HCT116 (cell line): ENCODE measurements around the gene BZW2. TPM values are rescaled to one million over a fixed set of nuclear protein-coding genes. Genes with fewer than 3 reads are reported as not detected.

Experiments used
- ATAC-seq: fragments of 200-7000 bp; cut with Tn5 transposase; 2 replicates; pipeline ENCODE4 v1.9.1; 2020; ENCODE audit warnings: mild to moderate bottlenecking, moderate library complexity
- BruUV-seq: library from RNA; stranded (reverse); fragments of 400-500 nt; replicated peaks from 2 replicates; lab custom pipeline; 2021; lab: Mats Ljungman, UMichigan
- CTCF ChIA-PET: fragments of 300-600 bp; sonication (Branson Sonifier 250); formaldehyde crosslinking; loops from one replicate; lab custom pipeline; 2021; ENCODE audit warnings: antibody characterized with exemption; lab: Charles Lee
- POLR2A ChIA-PET: fragments of 300-600, 350-600 bp; sonication (Branson Sonifier 250); formaldehyde crosslinking; loops from one replicate; lab custom pipeline; 2021; ENCODE audit warnings: antibody characterized with exemption; lab: Charles Lee
- RAD21 ChIA-PET, 2 experiments: fragments of 300-600 bp; sonication (Branson Sonifier 250); formaldehyde crosslinking; loops; one replicate each; lab custom pipeline; 2023; ENCODE audit warnings: low total read pairs in 2 of 2; ENCODE audit not compliant: uncharacterized antibody in 2 of 2, unreplicated experiment in 2 of 2, low non-redundant PET in 1 of 2; lab: Charles Lee
- DNase-seq: peaks from one replicate; pipeline ENCODE4 v3.0.0-alpha.2; 2010; ENCODE audit warnings: low read depth, low spot score
- H2AFZ ChIP-seq: fragments of 200-600 bp; shearing (Covaris generic), sonication (generic); 2 replicates; pipeline ENCODE4 v1.6.1; 2017; ENCODE audit warnings: low read depth, mixed run types, mixed read lengths, antibody characterized with exemption, low read length; ENCODE audit not compliant: poor library complexity, severe bottlenecking
- H3K27ac ChIP-seq: 2 replicates; pipeline ENCODE4 v1.5.1; 2012; ENCODE audit warnings: low read depth, low read length
- H3K27me3 ChIP-seq: fragments of 200-600 bp; sonication (generic); 2 replicates; pipeline ENCODE4 v1.6.1; 2016; ENCODE audit warnings: mixed run types, low read length, mixed read lengths; ENCODE audit not compliant: insufficient read depth
- H3K36me3 ChIP-seq, 2 experiments: fragments of 200-500 bp in 1 of 2; fragments of 200-600 bp in 1 of 2; sonication (Bioruptor generic) in 1 of 2; sonication (generic) in 1 of 2; 2 replicates each; pipeline versions ENCODE4 v1.5.1 to v1.6.1; 2014 to 2016; ENCODE audit warnings: low read length in 2 of 2, inconsistent platforms in 1 of 2, mixed read lengths in 1 of 2, mixed run types in 1 of 2; ENCODE audit not compliant: insufficient read depth in 2 of 2, control insufficient read depth in 1 of 2
- H3K4me1 ChIP-seq, 2 experiments: fragments of 200-600 bp in 1 of 2; sonication (generic) in 1 of 2; 2 replicates each; pipeline versions ENCODE4 v1.5.1 to v1.6.1; 2012 to 2017; ENCODE audit warnings: low read length in 2 of 2, inconsistent platforms in 1 of 2, mild to moderate bottlenecking in 1 of 2, mixed read lengths in 1 of 2, mixed run types in 1 of 2, moderate library complexity in 1 of 2; ENCODE audit not compliant: insufficient read depth in 2 of 2, control insufficient read depth in 1 of 2
- H3K4me2 ChIP-seq: fragments of 200-600 bp; sonication (generic); 2 replicates; pipeline ENCODE4 v1.6.1; 2017; ENCODE audit warnings: mixed run types, low read length, mixed read lengths
- H3K4me3 ChIP-seq, 2 experiments: fragments of 200-600 bp in 1 of 2; sonication (generic) in 1 of 2; replicated peaks in 1 of 2; 2 replicates each; pipeline ENCODE4 v1.5.1; 2011 to 2016; ENCODE audit warnings: low read length in 2 of 2, control low read depth in 1 of 2, low read depth in 1 of 2, mild to moderate bottlenecking in 1 of 2, mixed read lengths in 1 of 2, mixed run types in 1 of 2
- H3K79me2 ChIP-seq: fragments of 200-600 bp; sonication (generic); 2 replicates; pipeline ENCODE4 v1.6.1; 2017; ENCODE audit warnings: mild to moderate bottlenecking, mixed run types, low read length, moderate library complexity, mixed read lengths; ENCODE audit not compliant: insufficient read depth
- H3K9ac ChIP-seq: fragments of 200-600 bp; sonication (generic); 2 replicates; pipeline ENCODE4 v1.6.1; 2016; ENCODE audit warnings: low read length, mixed read lengths
- H3K9me2 ChIP-seq: fragments of 200-600 bp; sonication (generic), shearing (Covaris generic); 2 replicates; pipeline ENCODE4 v1.6.1; 2017; ENCODE audit warnings: mixed run types, mild to moderate bottlenecking, moderate library complexity; ENCODE audit not compliant: insufficient read depth
- H3K9me3 ChIP-seq, 2 experiments: fragments of 200-500 bp in 1 of 2; fragments of 200-600 bp in 1 of 2; sonication (Bioruptor generic) in 1 of 2; sonication (generic) in 1 of 2; 2 replicates each; pipeline ENCODE4 v1.6.1; 2014 to 2017; ENCODE audit warnings: low read length in 2 of 2, mixed read lengths in 2 of 2, inconsistent platforms in 1 of 2, low read depth in 1 of 2, mild to moderate bottlenecking in 1 of 2, mixed run types in 1 of 2, moderate library complexity in 1 of 2; ENCODE audit not compliant: control insufficient read depth in 1 of 2, insufficient read depth in 1 of 2
- H4K20me1 ChIP-seq: fragments of 200-600 bp; sonication (generic), shearing (Covaris generic); 2 replicates; pipeline ENCODE4 v1.6.1; 2017; ENCODE audit warnings: mixed run types, mild to moderate bottlenecking, moderate library complexity; ENCODE audit not compliant: insufficient read depth
- CBX3 ChIP-seq: IDR thresholded peaks from 2 replicates; pipeline ENCODE4 v1.6.1; 2012; ENCODE audit warnings: low read depth
- EGR1 ChIP-seq: IDR thresholded peaks from 2 replicates; pipeline ENCODE4 v1.6.1; 2012; ENCODE audit warnings: low read depth
- EZH2 ChIP-seq: fragments of 200-600 bp; sonication (generic); IDR thresholded peaks from 2 replicates; pipeline ENCODE4 v1.6.1; 2017; ENCODE audit warnings: antibody characterized with exemption, mixed run types
- FOSL1 ChIP-seq: IDR thresholded peaks from 2 replicates; pipeline ENCODE4 v1.6.1; 2012; ENCODE audit warnings: low read depth
- POLR2AphosphoS5 ChIP-seq: IDR thresholded peaks from 2 replicates; pipeline ENCODE4 v1.6.1; 2011; ENCODE audit warnings: mild to moderate bottlenecking, low read depth, low read length, moderate library complexity
- RAD21 ChIP-seq: IDR thresholded peaks from 2 replicates; pipeline ENCODE4 v1.6.1; 2012; ENCODE audit warnings: low read depth, mild to moderate bottlenecking
- TCF7L2 ChIP-seq: IDR thresholded peaks from 2 replicates; pipeline ENCODE4 v1.7.0; 2011; ENCODE audit warnings: borderline replicate concordance, inconsistent platforms; ENCODE audit not compliant: insufficient read depth, insufficient read length; ENCODE audit errors: extremely low read depth
- YY1 ChIP-seq: IDR thresholded peaks from 2 replicates; pipeline ENCODE4 v1.6.1; 2011; ENCODE audit warnings: low read length, low read depth, moderate library complexity, mild to moderate bottlenecking; ENCODE audit not compliant: insufficient replicate concordance; ENCODE audit errors: extremely low read depth
- intact Hi-C: fragments of 100-400 bp; cut with micrococcal nuclease; formaldehyde crosslinking; loops from 2 replicates; pipeline ENCODE4 v1.10.0; 2022
- total RNA-seq: library from RNA; stranded (reverse); gene quantifications from one replicate; pipeline ENCODE4 v1.2.1, GENCODE V29; 2021; ENCODE audit not compliant: unreplicated experiment
- TF ChIP-seq, protein P1 (sequence below): IDR thresholded peaks from 2 replicates; pipeline ENCODE4 v1.6.1; 2012
- TF ChIP-seq, protein P2 (sequence below), 3 experiments: fragments of 200-600 bp in 1 of 3; sonication (generic) in 1 of 3; IDR thresholded peaks in 2 of 3; conservative IDR thresholded peaks in 1 of 3; 2 replicates each; pipeline ENCODE4 v1.5.1; 2012 to 2017; ENCODE audit warnings: low read depth in 2 of 3, low read length in 2 of 3, antibody characterized with exemption in 1 of 3, borderline replicate concordance in 1 of 3, control low read depth in 1 of 3, mild to moderate bottlenecking in 1 of 3, mixed read lengths in 1 of 3, mixed run types in 1 of 3, moderate library complexity in 1 of 3; ENCODE audit not compliant: insufficient read depth in 1 of 3
- TF ChIP-seq, protein P3 (sequence below): IDR thresholded peaks from 2 replicates; pipeline ENCODE4 v1.6.1; 2011; ENCODE audit warnings: mild to moderate bottlenecking, low read length, moderate library complexity; ENCODE audit not compliant: insufficient replicate concordance; ENCODE audit errors: extremely low read depth
- TF ChIP-seq, protein P4 (sequence below): IDR thresholded peaks from 2 replicates; pipeline ENCODE4 v1.6.1; 2012

Gene BZW2
- total RNA-seq, 1 experiment from 2014 or later = 119 TPM

DNA sequence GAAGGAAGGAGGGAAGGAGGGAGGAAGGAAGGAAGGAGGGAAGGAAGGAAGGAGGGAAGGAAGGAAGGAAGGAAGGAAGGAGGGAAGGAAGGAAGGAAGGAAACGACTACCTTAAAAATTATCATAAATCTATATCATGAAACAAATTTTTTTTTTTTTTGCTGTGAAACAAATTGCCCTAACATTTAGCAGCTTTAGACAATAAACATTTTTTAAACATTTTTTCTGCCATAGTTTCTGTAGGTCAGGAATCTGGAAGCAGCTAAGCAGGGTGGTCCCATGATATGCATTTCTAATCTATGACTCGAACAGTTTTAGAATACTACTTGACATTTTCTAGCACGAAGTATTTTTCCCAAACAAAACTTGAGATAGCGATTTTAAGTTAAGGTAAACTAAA is 64.7 kb downstream of the BZW2 start:
- BruUV-seq = no TSS peak
- TF ChIP-seq TCF7L2 (no peak), FOSL1 (no peak), POLR2AphosphoS5 (no peak), EZH2 (no peak)
- TF ChIP-seq, protein P1, sequence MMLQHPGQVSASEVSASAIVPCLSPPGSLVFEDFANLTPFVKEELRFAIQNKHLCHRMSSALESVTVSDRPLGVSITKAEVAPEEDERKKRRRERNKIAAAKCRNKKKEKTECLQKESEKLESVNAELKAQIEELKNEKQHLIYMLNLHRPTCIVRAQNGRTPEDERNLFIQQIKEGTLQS = no peak
- TF ChIP-seq, protein P2, sequence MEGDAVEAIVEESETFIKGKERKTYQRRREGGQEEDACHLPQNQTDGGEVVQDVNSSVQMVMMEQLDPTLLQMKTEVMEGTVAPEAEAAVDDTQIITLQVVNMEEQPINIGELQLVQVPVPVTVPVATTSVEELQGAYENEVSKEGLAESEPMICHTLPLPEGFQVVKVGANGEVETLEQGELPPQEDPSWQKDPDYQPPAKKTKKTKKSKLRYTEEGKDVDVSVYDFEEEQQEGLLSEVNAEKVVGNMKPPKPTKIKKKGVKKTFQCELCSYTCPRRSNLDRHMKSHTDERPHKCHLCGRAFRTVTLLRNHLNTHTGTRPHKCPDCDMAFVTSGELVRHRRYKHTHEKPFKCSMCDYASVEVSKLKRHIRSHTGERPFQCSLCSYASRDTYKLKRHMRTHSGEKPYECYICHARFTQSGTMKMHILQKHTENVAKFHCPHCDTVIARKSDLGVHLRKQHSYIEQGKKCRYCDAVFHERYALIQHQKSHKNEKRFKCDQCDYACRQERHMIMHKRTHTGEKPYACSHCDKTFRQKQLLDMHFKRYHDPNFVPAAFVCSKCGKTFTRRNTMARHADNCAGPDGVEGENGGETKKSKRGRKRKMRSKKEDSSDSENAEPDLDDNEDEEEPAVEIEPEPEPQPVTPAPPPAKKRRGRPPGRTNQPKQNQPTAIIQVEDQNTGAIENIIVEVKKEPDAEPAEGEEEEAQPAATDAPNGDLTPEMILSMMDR (IDR thresholded peaks at IDR 0.05 in 2 of 3, conservative IDR thresholded peaks at IDR 0.05 in 1 of 3; ENCODE audit: borderline replicate concordance in 1 of 3, insufficient read depth in 1 of 3, low read depth in 2 of 3, low read length in 2 of 3) = no peak
- intact Hi-C loops = no loop called here
- no peak overlapping the region for H3K27ac ChIP-seq
- no peaks in the 10 kb centered on the region for H3K4me1 ChIP-seq
- H3K9me3 ChIP-seq = no peaks in the 10 kb centered on the region
- no peak overlapping the region for H2AFZ ChIP-seq
- no peaks in the 10 kb centered on the region for H3K27me3 ChIP-seq
- no peak overlapping the region for H3K9ac ChIP-seq
- DNase-seq = no peak
- ChIA-PET RAD21 (no interaction called here), CTCF (no interaction called here), POLR2A (no interaction called here)
- no peak overlapping the region for H3K4me2 ChIP-seq
- no peak for ATAC-seq
- H3K79me2 ChIP-seq = no peaks in the 10 kb centered on the region
- H4K20me1 ChIP-seq = no peaks in the 10 kb centered on the region; the same call in 1 of the 2 replicates
- peaks cover 0 to 5% of the 10 kb centered on the region in 2 experiments; a peak in 2 of 4 replicates for H3K36me3 ChIP-seq
- no peak overlapping the region for H3K4me3 ChIP-seq
- no peaks in the 10 kb centered on the region for H3K9me2 ChIP-seq

DNA sequence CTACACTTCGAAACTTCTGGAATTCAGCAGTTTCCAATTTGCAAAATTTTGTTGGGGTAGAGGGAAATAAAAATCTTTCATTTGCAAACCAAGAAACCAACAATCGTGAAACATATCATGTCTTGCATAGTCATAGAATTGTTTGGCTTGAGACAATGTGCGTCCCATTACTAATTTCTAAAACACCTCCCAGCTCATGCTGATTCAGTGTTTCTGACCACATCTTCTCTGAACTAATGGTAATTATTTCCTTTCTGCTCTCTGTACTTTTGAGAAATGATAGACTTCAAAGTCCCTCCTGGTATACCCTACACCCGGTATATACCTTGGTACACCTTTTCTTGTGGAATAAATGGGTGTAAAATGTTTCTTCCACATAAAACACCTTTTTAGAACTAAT is 65.7 kb downstream of the BZW2 start:
- peaks cover 0 to 3% of the 10 kb centered on the region in 2 experiments; a peak in 1 of 4 replicates for H3K36me3 ChIP-seq
- intact Hi-C loops = no loop called here
- ATAC-seq (no peak), DNase-seq (no peak)
- H3K4me2 ChIP-seq = no peak overlapping the region
- no peaks in the 10 kb centered on the region for H3K79me2 ChIP-seq
- H3K9me2 ChIP-seq = no peaks in the 10 kb centered on the region
- RAD21 ChIA-PET = no interaction called here
- H3K4me3 ChIP-seq = no peak overlapping the region
- no peak overlapping the region for H3K27ac ChIP-seq
- H2AFZ ChIP-seq = no peak overlapping the region
- no TSS peak for BruUV-seq
- no peaks in the 10 kb centered on the region for H3K27me3 ChIP-seq
- CTCF ChIA-PET = no interaction called here
- H4K20me1 ChIP-seq = no peaks in the 10 kb centered on the region; the same call in 1 of the 2 replicates
- no peaks in the 10 kb centered on the region for H3K4me1 ChIP-seq
- H3K9me3 ChIP-seq = no peaks in the 10 kb centered on the region
- no peak overlapping the region for H3K9ac ChIP-seq
- POLR2A ChIA-PET = no interaction called here
- TF ChIP-seq, protein P1 = no peak
- TF ChIP-seq, protein P3, sequence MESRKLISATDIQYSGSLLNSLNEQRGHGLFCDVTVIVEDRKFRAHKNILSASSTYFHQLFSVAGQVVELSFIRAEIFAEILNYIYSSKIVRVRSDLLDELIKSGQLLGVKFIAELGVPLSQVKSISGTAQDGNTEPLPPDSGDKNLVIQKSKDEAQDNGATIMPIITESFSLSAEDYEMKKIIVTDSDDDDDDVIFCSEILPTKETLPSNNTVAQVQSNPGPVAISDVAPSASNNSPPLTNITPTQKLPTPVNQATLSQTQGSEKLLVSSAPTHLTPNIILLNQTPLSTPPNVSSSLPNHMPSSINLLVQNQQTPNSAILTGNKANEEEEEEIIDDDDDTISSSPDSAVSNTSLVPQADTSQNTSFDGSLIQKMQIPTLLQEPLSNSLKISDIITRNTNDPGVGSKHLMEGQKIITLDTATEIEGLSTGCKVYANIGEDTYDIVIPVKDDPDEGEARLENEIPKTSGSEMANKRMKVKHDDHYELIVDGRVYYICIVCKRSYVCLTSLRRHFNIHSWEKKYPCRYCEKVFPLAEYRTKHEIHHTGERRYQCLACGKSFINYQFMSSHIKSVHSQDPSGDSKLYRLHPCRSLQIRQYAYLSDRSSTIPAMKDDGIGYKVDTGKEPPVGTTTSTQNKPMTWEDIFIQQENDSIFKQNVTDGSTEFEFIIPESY = no peak
- TF ChIP-seq FOSL1 (no peak), EGR1 (no peak), CBX3 (no peak), YY1 (no peak), RAD21 (no peak)
- TF ChIP-seq, protein P4, sequence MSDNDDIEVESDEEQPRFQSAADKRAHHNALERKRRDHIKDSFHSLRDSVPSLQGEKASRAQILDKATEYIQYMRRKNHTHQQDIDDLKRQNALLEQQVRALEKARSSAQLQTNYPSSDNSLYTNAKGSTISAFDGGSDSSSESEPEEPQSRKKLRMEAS = no peak
